ENCODE data around the gene ZNF580.
A peak's percentile ranks its signal among the peaks of the same experiment; 100 is the strongest.

Gene ZNF580

DNA sequence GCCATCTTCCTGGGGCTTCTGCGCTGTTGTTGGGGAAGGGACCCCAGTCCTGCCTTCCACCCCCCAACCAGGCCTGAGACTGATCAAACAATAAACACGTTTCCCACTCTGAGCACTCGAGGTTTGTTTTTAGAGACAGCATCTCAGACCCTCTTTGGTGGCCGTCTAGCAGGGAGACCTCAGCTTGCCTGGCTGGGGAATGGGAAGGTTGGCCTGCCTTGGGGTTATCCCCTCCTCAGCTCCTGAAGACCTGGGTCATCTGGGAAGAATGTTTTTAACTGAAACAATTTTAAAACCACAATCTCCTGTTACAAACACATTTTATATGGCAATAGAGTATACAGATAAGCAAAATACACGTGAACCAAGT is 4.7 kb downstream of the ZNF580 start:
- H3K36me3 ChIP-seq (ENCODE audit: control insufficient read depth in 2 of 2, insufficient read depth in 2 of 2, low read length in 2 of 2), result peaks cover 3 to 12% of the 10 kb centered on the region in 2 donors
- no peak overlapping the region for H3K4me3 ChIP-seq (ENCODE audit: low read length in 2 of 2)
- H3K9me3 ChIP-seq (ENCODE audit: control insufficient read depth in 2 of 2, low read length in 2 of 2), result no peaks in the 10 kb centered on the region
- H3K4me1 ChIP-seq (ENCODE audit: control insufficient read depth in 2 of 2, insufficient read depth in 2 of 2, low read length in 2 of 2), result peaks cover 39 to 41% of the 10 kb centered on the region in 2 donors
- no peak overlapping the region for H3K27ac ChIP-seq (ENCODE audit: low read depth in 2 of 2, low read length in 2 of 2)
- no peaks in the 10 kb centered on the region for H3K27me3 ChIP-seq (ENCODE audit: control insufficient read depth in 2 of 2, insufficient read depth in 2 of 2, low read length in 2 of 2)
- no peak overlapping the region for H3K9ac ChIP-seq (ENCODE audit: low read depth in 1 of 2, low read length in 2 of 2)

- H3K4me1 ChIP-seq (ENCODE audit: control insufficient read depth in 2 of 2, insufficient read depth in 2 of 2, low read length in 2 of 2), result peaks cover 31 to 36% of the 10 kb centered on the region in 2 donors
- H3K36me3 ChIP-seq (ENCODE audit: control insufficient read depth in 2 of 2, insufficient read depth in 2 of 2, low read length in 2 of 2), result peaks cover 3 to 12% of the 10 kb centered on the region in 2 donors
- H3K9me3 ChIP-seq (ENCODE audit: control insufficient read depth in 2 of 2, low read length in 2 of 2), result no peaks in the 10 kb centered on the region
- H3K27me3 ChIP-seq (ENCODE audit: control insufficient read depth in 2 of 2, insufficient read depth in 2 of 2, low read length in 2 of 2), result no peaks in the 10 kb centered on the region
- H3K9ac ChIP-seq (ENCODE audit: low read depth in 1 of 2, low read length in 2 of 2), result peak overlapping the region; percentile 68 to 77
- H3K4me3 ChIP-seq (ENCODE audit: low read length in 2 of 2), result peak overlapping the region; percentile 76 to 90
- H3K27ac ChIP-seq (ENCODE audit: low read depth in 2 of 2, low read length in 2 of 2), result peak overlapping the region in 1 of 2 donors; percentile 76
Observed at GRCh38 chr19:55646889-55647731, 6.3 kb downstream of the ZNF580 start.

GRCh38 chr19:55647732-55648584 is 7.2 kb downstream of the ZNF580 start, which contains the start of gene CCDC106:
TSS of gene CCDC106 (plus strand) at chr19:55648212. CDS start at chr19:55649047, 835 bp downstream.
- peak within 1 kb of the TSS; percentile 76 to 90 for H3K4me3 ChIP-seq (ENCODE audit: low read length in 2 of 2)
- H3K27ac ChIP-seq (ENCODE audit: low read depth in 2 of 2, low read length in 2 of 2), result peak within 1 kb of the TSS; percentile 57 to 76
- H3K27me3 ChIP-seq (ENCODE audit: control insufficient read depth in 2 of 2, insufficient read depth in 2 of 2, low read length in 2 of 2), result no peaks in the 10 kb centered on the region
- peaks cover 3 to 12% of the 10 kb centered on the region in 2 donors for H3K36me3 ChIP-seq (ENCODE audit: control insufficient read depth in 2 of 2, insufficient read depth in 2 of 2, low read length in 2 of 2)
- H3K9ac ChIP-seq (ENCODE audit: low read depth in 1 of 2, low read length in 2 of 2), result peak within 1 kb of the TSS; percentile 68 to 77
- peaks cover 25 to 28% of the 10 kb centered on the region in 2 donors for H3K4me1 ChIP-seq (ENCODE audit: control insufficient read depth in 2 of 2, insufficient read depth in 2 of 2, low read length in 2 of 2)
- H3K9me3 ChIP-seq (ENCODE audit: control insufficient read depth in 2 of 2, low read length in 2 of 2), result no peaks in the 10 kb centered on the region

- H3K4me3 ChIP-seq (ENCODE audit: low read length in 2 of 2), result peak overlapping the region; percentile 76 to 90
- H3K27ac ChIP-seq (ENCODE audit: low read depth in 2 of 2, low read length in 2 of 2), result peak overlapping the region in 1 of 2 donors; percentile 76
- H3K4me1 ChIP-seq (ENCODE audit: control insufficient read depth in 2 of 2, insufficient read depth in 2 of 2, low read length in 2 of 2), result peaks cover 21 to 25% of the 10 kb centered on the region in 2 donors
- H3K27me3 ChIP-seq (ENCODE audit: control insufficient read depth in 2 of 2, insufficient read depth in 2 of 2, low read length in 2 of 2), result no peaks in the 10 kb centered on the region
- H3K9me3 ChIP-seq (ENCODE audit: control insufficient read depth in 2 of 2, low read length in 2 of 2), result no peaks in the 10 kb centered on the region
- H3K9ac ChIP-seq (ENCODE audit: low read depth in 1 of 2, low read length in 2 of 2), result peak overlapping the region; percentile 68 to 77
- H3K36me3 ChIP-seq (ENCODE audit: control insufficient read depth in 2 of 2, insufficient read depth in 2 of 2, low read length in 2 of 2), result peaks cover 3 to 12% of the 10 kb centered on the region in 2 donors
Observed at GRCh38 chr19:55648585-55649267, 7.9 kb downstream of the ZNF580 start.

GRCh38 chr19:55649268-55650125 is 8.7 kb downstream of the ZNF580 start:
- Histone ChIP-seq H3K4me3 (ENCODE audit: low read length in 2 of 2) (peak overlapping the region in 1 of 2 donors; percentile 76), H3K27me3 (ENCODE audit: control insufficient read depth in 2 of 2, insufficient read depth in 2 of 2, low read length in 2 of 2) (no peaks in the 10 kb centered on the region), H3K9me3 (ENCODE audit: control insufficient read depth in 2 of 2, low read length in 2 of 2) (no peaks in the 10 kb centered on the region), H3K4me1 (ENCODE audit: control insufficient read depth in 2 of 2, insufficient read depth in 2 of 2, low read length in 2 of 2) (peaks cover 16 to 19% of the 10 kb centered on the region in 2 donors), H3K27ac (ENCODE audit: low read depth in 2 of 2, low read length in 2 of 2) (no peak overlapping the region), H3K36me3 (ENCODE audit: control insufficient read depth in 2 of 2, insufficient read depth in 2 of 2, low read length in 2 of 2) (peaks cover 3 to 11% of the 10 kb centered on the region in 2 donors), H3K9ac (ENCODE audit: low read depth in 1 of 2, low read length in 2 of 2) (no peak overlapping the region)

DNA sequence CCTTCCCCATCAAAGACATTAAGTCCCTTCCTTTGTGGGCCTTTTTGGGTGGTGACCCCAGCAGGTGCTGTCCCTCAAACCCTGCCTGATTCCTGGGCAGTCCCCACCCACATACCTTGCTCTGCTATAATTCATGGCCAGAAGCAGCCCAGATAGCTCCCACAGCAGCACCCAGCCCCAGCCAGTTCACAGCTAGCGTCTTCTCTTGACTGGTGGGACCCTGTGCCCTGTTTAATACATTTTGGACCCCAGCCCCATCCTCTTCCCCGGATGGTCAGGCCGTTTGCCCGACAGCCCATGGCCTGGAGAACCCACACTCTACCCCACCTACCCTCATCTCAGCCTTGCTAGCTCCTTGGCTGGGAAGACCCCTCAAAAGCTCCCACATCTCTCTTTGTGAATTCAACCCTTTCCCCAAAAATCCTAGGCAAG is 9.3 kb downstream of the ZNF580 start:
- Histone ChIP-seq H3K4me3 (ENCODE audit: low read length in 2 of 2) (no peak overlapping the region), H3K9ac (ENCODE audit: low read depth in 1 of 2, low read length in 2 of 2) (no peak overlapping the region), H3K27ac (ENCODE audit: low read depth in 2 of 2, low read length in 2 of 2) (no peak overlapping the region), H3K9me3 (ENCODE audit: control insufficient read depth in 2 of 2, low read length in 2 of 2) (no peaks in the 10 kb centered on the region), H3K27me3 (ENCODE audit: control insufficient read depth in 2 of 2, insufficient read depth in 2 of 2, low read length in 2 of 2) (no peaks in the 10 kb centered on the region), H3K36me3 (ENCODE audit: control insufficient read depth in 2 of 2, insufficient read depth in 2 of 2, low read length in 2 of 2) (peaks cover 3 to 5% of the 10 kb centered on the region in 2 donors), H3K4me1 (ENCODE audit: control insufficient read depth in 2 of 2, insufficient read depth in 2 of 2, low read length in 2 of 2) (peaks cover 11 to 19% of the 10 kb centered on the region in 2 donors)

- Histone ChIP-seq H3K9me3 (ENCODE audit: control insufficient read depth in 2 of 2, low read length in 2 of 2) (no peaks in the 10 kb centered on the region), H3K9ac (ENCODE audit: low read depth in 1 of 2, low read length in 2 of 2) (no peak overlapping the region)
Observed at GRCh38 chr19:55650602-55651230, 9.9 kb downstream of the ZNF580 start.

GRCh38 chr19:55651236-55651635 is 10.4 kb downstream of the ZNF580 start:
- Histone ChIP-seq H3K4me1 (ENCODE audit: control insufficient read depth in 2 of 2, insufficient read depth in 2 of 2, low read length in 2 of 2) (peaks cover 14 to 27% of the 10 kb centered on the region in 2 donors), H3K27ac (ENCODE audit: low read depth in 2 of 2, low read length in 2 of 2) (no peak overlapping the region), H3K9ac (ENCODE audit: low read depth in 1 of 2, low read length in 2 of 2) (no peak overlapping the region), H3K4me3 (ENCODE audit: low read length in 2 of 2) (no peak overlapping the region), H3K27me3 (ENCODE audit: control insufficient read depth in 2 of 2, insufficient read depth in 2 of 2, low read length in 2 of 2) (no peaks in the 10 kb centered on the region), H3K36me3 (ENCODE audit: control insufficient read depth in 2 of 2, insufficient read depth in 2 of 2, low read length in 2 of 2) (no peaks in the 10 kb centered on the region), H3K9me3 (ENCODE audit: control insufficient read depth in 2 of 2, low read length in 2 of 2) (no peaks in the 10 kb centered on the region)

More at GRCh38 chr19:55650602-55651230, 9.9 kb downstream of the ZNF580 start:
- no peak overlapping the region for H3K4me3 ChIP-seq (ENCODE audit: low read length in 2 of 2)
- no peaks in the 10 kb centered on the region for H3K27me3 ChIP-seq (ENCODE audit: control insufficient read depth in 2 of 2, insufficient read depth in 2 of 2, low read length in 2 of 2)
- peaks cover 11 to 22% of the 10 kb centered on the region in 2 donors for H3K4me1 ChIP-seq (ENCODE audit: control insufficient read depth in 2 of 2, insufficient read depth in 2 of 2, low read length in 2 of 2)
- no peaks in the 10 kb centered on the region for H3K36me3 ChIP-seq (ENCODE audit: control insufficient read depth in 2 of 2, insufficient read depth in 2 of 2, low read length in 2 of 2)
- no peak overlapping the region for H3K27ac ChIP-seq (ENCODE audit: low read depth in 2 of 2, low read length in 2 of 2)
